ENCODE data around the gene PRR20C. TPM values are rescaled to one million over a fixed set of nuclear protein-coding genes. Genes with fewer than 3 reads are reported as not detected.

The PRR20C gene
- total and polyA plus RNA-seq, 10 donors = not detected

- peaks cover 0 to 13% (median 2%) of the 10 kb centered on the region in 8 donors for H3K9me3 ChIP-seq
- no peak for TF ChIP-seq POLR2AphosphoS5 (IDR thresholded peaks at IDR 0.05)
- TF ChIP-seq POLR2A (IDR thresholded peaks at IDR 0.05) = no peak
- TF ChIP-seq CTCF (IDR thresholded peaks at IDR 0.05 in 8 of 11, conservative IDR thresholded peaks at IDR 0.05 in 3 of 11) = no peak
- no peaks in the 10 kb centered on the region for H3K36me3 ChIP-seq
- no peak overlapping the region for H3K27ac ChIP-seq
- no peak for DNase-seq
- no peaks in the 10 kb centered on the region for H3K27me3 ChIP-seq (replicated peaks in 1 of 7)
- WGBS, 5 donors = 82 to 98% (median 95%) methylated on average over 1 of the region's 1 CpG
- intact Hi-C loops (cut with DNase I; ENCODE audit: low total_unique reads) = no loop called here
- no peak overlapping the region for H3K4me3 ChIP-seq
- H3K4me1 ChIP-seq = no peaks in the 10 kb centered on the region
Observed at GRCh38 chr13:57191667-57192066, 37.8 kb downstream of the PRR20C start.

Small RNA genes lying within 50 kb of the gene (small RNA-seq; reads per million reads assigned to genes)
- gene PRR20FP = 0 reads per million in 4 donors

Other genes with a start within 250 kb of the PRR20C start
- not detected for gene PRR20A, start 13.1 kb upstream of the PRR20C start, total RNA-seq
- gene PRR20A, start 13.1 kb upstream of the PRR20C start, polyA plus RNA-seq = not detected
- not detected for gene PRR20B, start 6.6 kb upstream of the PRR20C start, total RNA-seq
- gene PRR20B, start 6.6 kb upstream of the PRR20C start, polyA plus RNA-seq = not detected
- gene PRR20D, start 6.6 kb downstream of the PRR20C start, total RNA-seq = not detected
- gene PRR20D, start 6.6 kb downstream of the PRR20C start, polyA plus RNA-seq = not detected
- not detected for gene PRR20E, start 13.1 kb downstream of the PRR20C start, total RNA-seq
- gene PRR20E, start 13.1 kb downstream of the PRR20C start, polyA plus RNA-seq = not detected